GM23338 (cell line): ENCODE results near the gene CRB2.

ENCODE experiments used
- CREB1 ChIP-seq: fragments of 250-450 bp; sonication (Bioruptor Pico); IDR thresholded peaks from 2 replicates; pipeline ENCODE4 v1.5.0; 2020; ENCODE audit warnings: low read depth, mild to moderate bottlenecking, moderate library complexity
- ETS1 ChIP-seq: IDR thresholded peaks from 2 replicates; pipeline ENCODE4 v1.6.1; 2016; ENCODE audit warnings: antibody characterized with exemption
- EZH2 ChIP-seq: fragments of 200-600 bp; sonication (generic); IDR thresholded peaks from one replicate; pipeline ENCODE4 v1.8.0; 2017; ENCODE audit warnings: antibody characterized with exemption, mild to moderate bottlenecking, low read depth; ENCODE audit not compliant: unreplicated experiment
- EZH2phosphoT487 ChIP-seq: fragments of 200-600 bp; sonication (generic); IDR thresholded peaks from one replicate; pipeline ENCODE4 v1.8.1; 2018; ENCODE audit warnings: antibody characterized with exemption; ENCODE audit not compliant: unreplicated experiment
- JUNB ChIP-seq: IDR thresholded peaks from one replicate; pipeline ENCODE4 v1.6.1; 2016; ENCODE audit warnings: antibody characterized with exemption; ENCODE audit not compliant: unreplicated experiment
- POLR2AphosphoS5 ChIP-seq: IDR thresholded peaks from 2 replicates; pipeline ENCODE4 v1.6.1; 2016; ENCODE audit warnings: antibody characterized with exemption, low read depth
- REST ChIP-seq: IDR thresholded peaks from one replicate; pipeline ENCODE4 v1.6.1; 2018; ENCODE audit warnings: antibody characterized with exemption; ENCODE audit not compliant: unreplicated experiment
- ZNF114 ChIP-seq: fragments of 250-450 bp; sonication (Bioruptor Pico); IDR thresholded peaks from 2 replicates; pipeline ENCODE4 v1.5.0; 2020; ENCODE audit warnings: mild to moderate bottlenecking, moderate library complexity
- ZNF331 ChIP-seq: fragments of 250-450 bp; sonication (Bioruptor Pico); IDR thresholded peaks from 2 replicates; pipeline ENCODE4 v1.5.0; 2020; ENCODE audit warnings: low read depth, mild to moderate bottlenecking, moderate library complexity
- ZNF462 ChIP-seq: fragments of 250-450 bp; sonication (Bioruptor Pico); IDR thresholded peaks from 2 replicates; pipeline ENCODE4 v1.5.0; 2020; ENCODE audit warnings: mild to moderate bottlenecking, moderate library complexity
- TF ChIP-seq, protein P1 (sequence below), 2 experiments: fragments of 200-600 bp in 1 of 2; sonication (generic) in 1 of 2; conservative IDR thresholded peaks; 2 replicates each; pipeline versions ENCODE4 v1.5.1 to v1.6.1; 2016 to 2017; ENCODE audit warnings: antibody characterized with exemption in 2 of 2, low read depth in 2 of 2, mild to moderate bottlenecking in 2 of 2, moderate library complexity in 1 of 2

DNA sequence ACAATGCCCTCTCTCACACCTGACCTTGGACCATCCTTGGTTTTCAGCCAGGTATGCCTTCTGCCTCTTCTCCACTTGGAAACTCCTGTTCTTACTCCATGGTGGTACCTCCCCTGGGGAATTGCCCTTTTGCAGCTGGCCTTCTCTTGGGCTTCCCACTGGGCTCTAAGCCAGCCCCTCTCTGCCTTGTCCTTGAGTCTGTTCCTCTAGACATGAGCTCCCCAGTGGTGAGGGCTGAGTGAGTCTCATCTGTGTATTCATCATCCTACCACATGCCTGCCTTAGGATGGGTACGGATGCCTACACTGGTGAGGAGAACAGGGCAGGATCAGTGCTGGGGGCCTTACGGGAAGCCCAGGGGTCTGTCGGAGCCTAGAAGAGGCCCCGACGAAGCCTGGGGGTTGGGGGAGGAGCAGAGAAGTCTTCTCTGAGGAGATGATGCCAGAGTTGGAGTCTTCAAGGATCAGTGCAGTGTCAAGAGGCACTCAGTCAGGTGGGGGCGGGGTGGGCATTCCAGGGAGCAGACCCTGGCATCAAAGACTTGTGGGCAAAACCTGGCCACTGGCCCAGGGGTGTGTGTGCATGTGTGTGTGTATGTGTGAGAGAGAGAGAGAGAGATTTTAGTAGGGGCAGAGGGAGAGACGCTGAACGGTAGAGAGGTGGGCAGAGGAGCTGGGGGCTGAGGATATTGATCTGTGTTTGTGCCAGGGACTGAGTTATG is 5.2 kb upstream of the CRB2 start:
- TF ChIP-seq, protein P1, sequence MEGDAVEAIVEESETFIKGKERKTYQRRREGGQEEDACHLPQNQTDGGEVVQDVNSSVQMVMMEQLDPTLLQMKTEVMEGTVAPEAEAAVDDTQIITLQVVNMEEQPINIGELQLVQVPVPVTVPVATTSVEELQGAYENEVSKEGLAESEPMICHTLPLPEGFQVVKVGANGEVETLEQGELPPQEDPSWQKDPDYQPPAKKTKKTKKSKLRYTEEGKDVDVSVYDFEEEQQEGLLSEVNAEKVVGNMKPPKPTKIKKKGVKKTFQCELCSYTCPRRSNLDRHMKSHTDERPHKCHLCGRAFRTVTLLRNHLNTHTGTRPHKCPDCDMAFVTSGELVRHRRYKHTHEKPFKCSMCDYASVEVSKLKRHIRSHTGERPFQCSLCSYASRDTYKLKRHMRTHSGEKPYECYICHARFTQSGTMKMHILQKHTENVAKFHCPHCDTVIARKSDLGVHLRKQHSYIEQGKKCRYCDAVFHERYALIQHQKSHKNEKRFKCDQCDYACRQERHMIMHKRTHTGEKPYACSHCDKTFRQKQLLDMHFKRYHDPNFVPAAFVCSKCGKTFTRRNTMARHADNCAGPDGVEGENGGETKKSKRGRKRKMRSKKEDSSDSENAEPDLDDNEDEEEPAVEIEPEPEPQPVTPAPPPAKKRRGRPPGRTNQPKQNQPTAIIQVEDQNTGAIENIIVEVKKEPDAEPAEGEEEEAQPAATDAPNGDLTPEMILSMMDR (conservative IDR thresholded peaks at IDR 0.05; ENCODE audit: low read depth in 2 of 2) = no peak
- TF ChIP-seq CREB1 (CRISPR knock-in tag) = no peak
- no peak for TF ChIP-seq EZH2
- TF ChIP-seq EZH2phosphoT487 = no peak
- TF ChIP-seq POLR2AphosphoS5 = no peak
- TF ChIP-seq ZNF114 (CRISPR knock-in tag) = no peak
- no peak for TF ChIP-seq REST
- TF ChIP-seq ETS1 = no peak
- no peak for TF ChIP-seq JUNB
- no peak for TF ChIP-seq ZNF462 (CRISPR knock-in tag)
- TF ChIP-seq ZNF331 (CRISPR knock-in tag) = no peak
